ENCODE measurements around the gene DDC. TPM values are rescaled to one million over a fixed set of nuclear protein-coding genes. Genes with fewer than 3 reads are reported as not detected.

The DDC gene
- total RNA-seq, 1 experiment from 2014 or later: not detected

GRCh38 chr7:50473531-50473930, 91.7 kb downstream of the DDC start:
- H3K79me2 ChIP-seq (ENCODE audit: insufficient read depth, low read length): no peaks in the 10 kb centered on the region
- ChIA-PET RAD21 (ENCODE audit: low non-redundant PET in 1 of 2, low total read pairs in 2 of 2, uncharacterized antibody in 2 of 2, unreplicated experiment in 2 of 2) (no interaction called here), POLR2A (no interaction called here), CTCF (no interaction called here)
- H3K4me1 ChIP-seq (ENCODE audit: control insufficient read depth in 1 of 2, insufficient read depth in 2 of 2, low read length in 2 of 2): no peaks in the 10 kb centered on the region
- no peak overlapping the region for H3K4me3 ChIP-seq (replicated peaks in 1 of 2; ENCODE audit: low read depth in 1 of 2, low read length in 2 of 2)
- no peak for ATAC-seq
- intact Hi-C loops (cut with micrococcal nuclease): no loop called here
- no peaks in the 10 kb centered on the region for H3K27me3 ChIP-seq (ENCODE audit: insufficient read depth, low read length)
- H3K9me2 ChIP-seq (ENCODE audit: insufficient read depth): no peaks in the 10 kb centered on the region
- H4K20me1 ChIP-seq (ENCODE audit: insufficient read depth): no peaks in the 10 kb centered on the region
- no peaks in the 10 kb centered on the region for H3K36me3 ChIP-seq (ENCODE audit: control insufficient read depth in 1 of 2, insufficient read depth in 2 of 2, low read length in 2 of 2)
- H3K9ac ChIP-seq (ENCODE audit: low read length): no peak overlapping the region
- DNase-seq (ENCODE audit: low read depth, low spot score): no peak
- no peak for TF ChIP-seq RAD21 (IDR thresholded peaks at IDR 0.05; ENCODE audit: low read depth)
- TF ChIP-seq SRF (IDR thresholded peaks at IDR 0.05; ENCODE audit: low read depth): no peak
- TF ChIP-seq CTCF (IDR thresholded peaks at IDR 0.05 in 2 of 3, conservative IDR thresholded peaks at IDR 0.05 in 1 of 3; ENCODE audit: borderline replicate concordance in 1 of 3, insufficient read depth in 1 of 3, low read depth in 2 of 3, low read length in 2 of 3): no peak
- no peak for TF ChIP-seq CEBPB (IDR thresholded peaks at IDR 0.05; ENCODE audit: low read depth)
- TF ChIP-seq TCF7L2 (IDR thresholded peaks at IDR 0.05; ENCODE audit: borderline replicate concordance, extremely low read depth, insufficient read depth, insufficient read length): no peak
- no peak for TF ChIP-seq JUND (IDR thresholded peaks at IDR 0.05)
- no peak for TF ChIP-seq SIN3A (IDR thresholded peaks at IDR 0.05; ENCODE audit: low read depth)
- TF ChIP-seq FOSL1 (IDR thresholded peaks at IDR 0.05; ENCODE audit: low read depth): no peak
- TF ChIP-seq, protein P1, sequence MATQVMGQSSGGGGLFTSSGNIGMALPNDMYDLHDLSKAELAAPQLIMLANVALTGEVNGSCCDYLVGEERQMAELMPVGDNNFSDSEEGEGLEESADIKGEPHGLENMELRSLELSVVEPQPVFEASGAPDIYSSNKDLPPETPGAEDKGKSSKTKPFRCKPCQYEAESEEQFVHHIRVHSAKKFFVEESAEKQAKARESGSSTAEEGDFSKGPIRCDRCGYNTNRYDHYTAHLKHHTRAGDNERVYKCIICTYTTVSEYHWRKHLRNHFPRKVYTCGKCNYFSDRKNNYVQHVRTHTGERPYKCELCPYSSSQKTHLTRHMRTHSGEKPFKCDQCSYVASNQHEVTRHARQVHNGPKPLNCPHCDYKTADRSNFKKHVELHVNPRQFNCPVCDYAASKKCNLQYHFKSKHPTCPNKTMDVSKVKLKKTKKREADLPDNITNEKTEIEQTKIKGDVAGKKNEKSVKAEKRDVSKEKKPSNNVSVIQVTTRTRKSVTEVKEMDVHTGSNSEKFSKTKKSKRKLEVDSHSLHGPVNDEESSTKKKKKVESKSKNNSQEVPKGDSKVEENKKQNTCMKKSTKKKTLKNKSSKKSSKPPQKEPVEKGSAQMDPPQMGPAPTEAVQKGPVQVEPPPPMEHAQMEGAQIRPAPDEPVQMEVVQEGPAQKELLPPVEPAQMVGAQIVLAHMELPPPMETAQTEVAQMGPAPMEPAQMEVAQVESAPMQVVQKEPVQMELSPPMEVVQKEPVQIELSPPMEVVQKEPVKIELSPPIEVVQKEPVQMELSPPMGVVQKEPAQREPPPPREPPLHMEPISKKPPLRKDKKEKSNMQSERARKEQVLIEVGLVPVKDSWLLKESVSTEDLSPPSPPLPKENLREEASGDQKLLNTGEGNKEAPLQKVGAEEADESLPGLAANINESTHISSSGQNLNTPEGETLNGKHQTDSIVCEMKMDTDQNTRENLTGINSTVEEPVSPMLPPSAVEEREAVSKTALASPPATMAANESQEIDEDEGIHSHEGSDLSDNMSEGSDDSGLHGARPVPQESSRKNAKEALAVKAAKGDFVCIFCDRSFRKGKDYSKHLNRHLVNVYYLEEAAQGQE (IDR thresholded peaks at IDR 0.05; ENCODE audit: low read depth): no peak
- TF ChIP-seq CBX3 (IDR thresholded peaks at IDR 0.05; ENCODE audit: low read depth): no peak
- TF ChIP-seq POLR2AphosphoS5 (IDR thresholded peaks at IDR 0.05; ENCODE audit: low read depth, low read length): no peak
- no peak for TF ChIP-seq ZFX (IDR thresholded peaks at IDR 0.05)
- no peak for TF ChIP-seq SP1 (IDR thresholded peaks at IDR 0.05; ENCODE audit: low read depth)
- TF ChIP-seq ATF3 (IDR thresholded peaks at IDR 0.05): no peak
- TF ChIP-seq YY1 (IDR thresholded peaks at IDR 0.05; ENCODE audit: extremely low read depth, insufficient replicate concordance, low read depth, low read length): no peak
- TF ChIP-seq, protein P2, sequence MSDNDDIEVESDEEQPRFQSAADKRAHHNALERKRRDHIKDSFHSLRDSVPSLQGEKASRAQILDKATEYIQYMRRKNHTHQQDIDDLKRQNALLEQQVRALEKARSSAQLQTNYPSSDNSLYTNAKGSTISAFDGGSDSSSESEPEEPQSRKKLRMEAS (IDR thresholded peaks at IDR 0.05): no peak
- TF ChIP-seq EZH2phosphoT487 (IDR thresholded peaks at IDR 0.05; ENCODE audit: borderline replicate concordance): no peak
- TF ChIP-seq EGR1 (IDR thresholded peaks at IDR 0.05; ENCODE audit: low read depth): no peak
- TF ChIP-seq ZBTB33 (IDR thresholded peaks at IDR 0.05; ENCODE audit: extremely low read depth, insufficient replicate concordance, low read length): no peak
- no peak for TF ChIP-seq ELF1 (IDR thresholded peaks at IDR 0.05; ENCODE audit: borderline replicate concordance, low read depth)
- no TSS peak for BruUV-seq (replicated peaks)
- H3K9me3 ChIP-seq (ENCODE audit: control insufficient read depth in 1 of 2, insufficient read depth in 1 of 2, low read depth in 1 of 2, low read length in 2 of 2): no peaks in the 10 kb centered on the region
- H3K4me2 ChIP-seq (ENCODE audit: low read length): no peak overlapping the region
- no peak overlapping the region for H2AFZ ChIP-seq (ENCODE audit: low read depth, low read length, poor library complexity, severe bottlenecking)
- no peak overlapping the region for H3K27ac ChIP-seq (ENCODE audit: low read depth, low read length)

Data from HCT116 (cell line).